Activated CD4-positive, alpha-beta T cell treated with anti-CD3 and anti-CD28 coated beads, Interleukin-2, Interleukin-6, amounts not matched to agents 100 ng/mL and 50 ng/mL, durations not matched to agents 16 hours and 8 hours (primary cell): Measurements from ENCODE around the gene BIN1.
"Not testable (repeated sequence)": the region's sequence is repeated elsewhere in the genome, so short reads cannot be mapped to it uniquely, and the experiment has no call there.

Experiments
- DNase-seq: peaks from one replicate; pipeline ENCODE4 v3.0.0-alpha.2; 2020

The BIN1 gene

DNA sequence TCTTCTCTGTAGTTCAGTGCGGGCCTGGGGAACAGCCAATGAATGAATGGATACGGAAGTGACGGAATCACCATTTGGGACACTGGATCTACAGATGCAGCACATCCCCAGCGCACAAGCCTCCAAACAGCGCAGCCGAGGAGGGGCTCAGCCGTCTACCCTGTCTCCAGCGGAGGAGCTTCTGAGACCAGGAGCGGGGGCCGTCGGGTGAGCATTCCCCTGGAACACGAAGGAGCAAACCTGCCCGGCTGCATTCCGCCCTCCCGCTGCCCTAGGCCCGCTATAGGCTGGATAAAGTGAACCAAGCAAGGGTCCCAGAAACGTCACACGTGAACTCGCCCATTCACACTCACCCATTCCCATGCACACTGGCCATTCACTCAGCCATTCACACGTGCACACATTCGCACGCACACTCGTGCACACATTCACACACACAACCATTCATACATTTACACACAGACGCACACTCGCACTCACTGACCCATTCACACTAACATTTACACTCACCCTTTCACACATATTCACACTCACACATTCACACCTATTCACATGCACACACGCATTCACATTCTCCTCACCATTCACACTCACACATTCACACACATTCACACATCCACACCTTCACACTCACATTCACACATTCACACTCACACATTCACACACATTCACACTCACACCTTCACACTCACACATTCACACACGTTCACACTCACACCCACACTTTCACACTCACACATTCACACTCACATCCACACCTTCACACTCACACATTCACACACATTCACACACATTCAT lies 63.4 kb downstream of the BIN1 start:
- no peak for DNase-seq

DNA sequence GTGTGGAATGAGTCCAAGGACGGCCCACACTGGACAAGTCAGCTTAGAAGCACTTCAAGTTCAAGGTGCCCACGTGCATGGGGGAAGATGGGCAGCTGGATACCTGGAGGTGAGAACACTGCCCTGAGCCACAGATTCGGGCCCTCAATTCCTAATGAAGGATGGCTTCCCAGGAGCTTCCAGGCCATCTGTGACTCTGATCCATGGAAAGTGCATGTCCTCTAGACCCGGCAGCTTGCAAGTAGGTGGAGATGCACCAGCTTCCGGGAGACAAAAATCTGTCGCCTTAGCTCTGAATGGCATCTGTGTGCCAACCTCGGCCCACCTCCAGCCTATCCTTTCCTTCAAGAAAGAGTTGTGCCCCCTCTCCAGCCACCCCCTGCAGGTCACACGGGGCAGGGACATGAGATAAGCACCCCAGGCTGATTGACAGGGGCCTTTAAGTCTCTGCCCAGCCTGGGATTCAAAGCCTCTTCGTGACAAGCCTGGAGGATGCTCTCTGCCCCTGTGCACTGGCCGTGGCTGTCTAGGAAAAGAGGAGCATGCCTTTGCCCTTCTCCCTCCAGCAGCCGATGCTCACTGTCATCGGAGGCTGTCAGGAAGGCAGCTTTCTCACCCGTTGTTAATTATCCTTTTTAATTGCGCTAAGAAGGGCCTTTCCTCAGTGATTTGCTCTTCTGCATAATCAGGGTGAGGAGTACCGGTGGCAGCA lies 65.5 kb downstream of the BIN1 start:
- no peak for DNase-seq

DNA sequence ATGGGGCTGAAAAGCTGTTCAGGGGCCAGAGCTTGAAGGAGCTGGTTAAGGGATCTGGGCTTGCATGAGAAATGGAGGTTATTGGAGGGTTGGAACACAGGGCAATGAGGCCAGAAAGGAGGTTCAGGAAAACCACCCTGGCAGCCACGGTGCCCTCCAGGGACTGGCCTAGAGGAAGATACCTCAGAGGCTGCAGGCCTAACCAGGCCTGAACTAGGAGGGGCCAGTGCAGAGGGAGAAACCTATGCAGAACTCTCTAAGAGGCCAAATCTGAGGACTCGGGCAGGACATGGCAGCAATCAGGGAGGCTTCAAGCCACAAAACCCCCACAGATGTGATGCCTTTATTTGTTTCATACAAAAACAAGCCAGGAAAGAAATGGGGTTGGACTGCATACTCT lies 66.8 kb downstream of the BIN1 start:
- DNase-seq = no peak

DNA sequence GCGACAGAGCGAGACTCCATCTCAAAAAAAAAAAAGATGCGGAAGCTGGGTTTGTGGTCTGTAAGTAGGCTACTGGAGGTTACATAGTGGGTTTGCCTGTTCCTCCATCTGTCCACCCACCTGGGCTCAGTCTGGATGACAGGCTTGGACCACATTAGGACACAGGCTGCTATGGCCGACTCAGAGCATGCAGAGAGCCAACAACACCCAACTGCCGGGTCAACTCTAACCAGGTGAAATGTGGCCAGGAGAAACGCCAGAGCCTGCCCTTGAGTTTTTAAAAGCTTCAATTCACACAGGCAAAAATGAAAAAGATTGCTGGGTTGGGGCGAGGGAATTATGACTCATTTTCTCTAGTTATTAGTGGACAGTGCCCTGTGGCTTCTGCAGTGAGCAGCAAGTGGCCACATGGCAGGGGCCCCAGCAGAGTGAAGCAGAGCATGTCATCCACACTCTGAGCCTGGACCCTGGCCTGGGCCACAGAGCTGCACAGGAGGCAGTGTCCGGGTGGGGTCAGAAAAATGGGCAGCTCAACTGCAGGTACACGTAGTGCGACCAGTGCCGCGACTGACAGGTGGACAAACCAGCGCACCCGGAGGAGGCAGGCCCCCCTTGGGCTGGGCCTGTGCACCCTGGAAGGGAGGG lies 67.4 kb downstream of the BIN1 start:
- peak; percentile 65 for DNase-seq

DNA sequence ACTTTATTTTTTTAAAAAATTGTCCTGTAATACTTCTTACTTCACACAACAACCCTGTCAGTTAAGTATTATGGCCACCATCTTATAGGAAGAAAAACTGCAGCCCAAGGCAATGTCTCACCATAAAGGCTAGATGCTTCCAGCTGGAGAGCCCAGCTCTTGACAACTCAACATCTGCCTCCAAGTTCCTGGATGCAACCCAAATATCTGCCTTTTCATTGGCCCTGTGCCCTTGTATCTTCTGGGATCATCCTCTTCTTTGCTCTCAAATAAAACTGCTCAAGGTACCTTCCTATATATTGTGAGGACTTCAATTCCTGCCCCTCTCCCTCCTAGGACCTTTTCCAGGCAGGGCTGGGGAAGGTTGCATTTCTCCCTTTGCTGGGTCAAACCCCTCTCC lies 69.5 kb downstream of the BIN1 start:
- DNase-seq = no peak

DNA sequence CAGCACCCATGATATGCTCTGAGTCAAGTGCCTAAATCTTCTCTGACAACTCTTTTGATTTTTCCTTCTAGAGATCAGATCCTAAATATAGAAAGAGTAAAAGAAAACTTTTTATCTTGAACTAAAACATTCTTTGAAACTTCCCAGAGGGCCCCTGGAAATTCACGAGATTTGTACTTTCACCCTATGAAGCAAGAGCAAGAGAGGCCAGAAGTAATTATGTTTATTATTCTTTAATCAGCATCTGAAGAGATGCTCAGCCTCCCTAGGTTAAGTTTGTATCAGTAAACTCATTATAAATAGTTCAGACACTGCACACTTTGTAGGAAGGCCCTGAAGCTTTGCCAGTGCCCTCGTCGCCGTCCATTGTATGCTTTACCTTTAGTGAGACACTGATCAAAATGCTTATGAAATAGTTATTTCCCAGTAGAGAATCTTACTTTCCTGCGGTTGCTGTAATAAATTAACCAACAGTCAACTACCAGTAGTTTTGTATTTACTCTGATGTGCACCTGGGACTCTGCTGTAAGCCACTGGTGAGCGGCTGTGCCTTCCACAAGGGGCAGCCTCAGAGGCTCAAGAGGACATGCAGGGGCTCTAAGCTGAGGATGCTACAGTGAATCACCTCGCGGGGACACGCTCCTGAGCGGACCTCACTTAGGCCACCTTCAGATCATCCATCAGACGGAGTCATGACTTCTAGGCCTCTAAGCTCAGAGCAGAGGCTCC lies 71.9 kb downstream of the BIN1 start:
- DNase-seq = no peak

DNA sequence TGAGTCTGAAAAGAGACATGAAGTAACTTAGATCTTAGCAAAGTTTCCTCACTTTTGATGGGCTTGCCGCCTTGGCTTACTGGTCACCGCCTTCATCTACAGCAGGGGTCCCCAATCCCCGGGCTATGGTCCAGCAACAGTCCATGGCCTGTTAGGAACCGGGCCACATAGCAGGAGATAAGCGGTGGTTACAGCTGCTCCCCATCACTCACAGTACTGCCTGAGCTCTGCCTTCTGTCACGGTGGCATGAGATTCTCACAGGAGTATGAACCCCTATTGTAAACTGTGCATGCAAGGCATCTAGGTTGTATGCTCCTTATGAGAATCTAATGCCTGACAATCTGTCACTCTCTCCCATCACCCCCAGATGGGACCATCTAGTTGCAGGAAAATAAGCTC lies 72.9 kb downstream of the BIN1 start:
- DNase-seq = no peak

DNA sequence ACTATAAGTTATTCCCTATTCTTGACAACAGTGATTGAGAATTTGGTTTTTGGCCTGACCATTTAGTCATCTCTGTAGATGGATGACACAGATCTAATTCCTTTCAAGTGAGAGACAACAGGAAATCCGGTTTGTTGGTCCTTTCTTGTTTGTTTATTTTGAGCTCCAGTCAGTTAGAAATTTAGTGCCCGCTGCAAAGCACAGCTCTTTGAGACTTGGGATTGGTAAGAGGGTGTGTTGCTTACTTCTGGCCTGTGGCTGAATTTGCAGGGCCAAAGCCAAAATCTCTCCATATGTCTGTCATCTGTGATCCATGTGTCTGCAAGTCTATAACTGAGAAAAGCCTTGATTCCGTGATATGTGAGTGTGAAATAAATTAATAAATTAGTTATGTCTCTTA lies 74.3 kb downstream of the BIN1 start:
- peak; percentile 19 for DNase-seq

DNA sequence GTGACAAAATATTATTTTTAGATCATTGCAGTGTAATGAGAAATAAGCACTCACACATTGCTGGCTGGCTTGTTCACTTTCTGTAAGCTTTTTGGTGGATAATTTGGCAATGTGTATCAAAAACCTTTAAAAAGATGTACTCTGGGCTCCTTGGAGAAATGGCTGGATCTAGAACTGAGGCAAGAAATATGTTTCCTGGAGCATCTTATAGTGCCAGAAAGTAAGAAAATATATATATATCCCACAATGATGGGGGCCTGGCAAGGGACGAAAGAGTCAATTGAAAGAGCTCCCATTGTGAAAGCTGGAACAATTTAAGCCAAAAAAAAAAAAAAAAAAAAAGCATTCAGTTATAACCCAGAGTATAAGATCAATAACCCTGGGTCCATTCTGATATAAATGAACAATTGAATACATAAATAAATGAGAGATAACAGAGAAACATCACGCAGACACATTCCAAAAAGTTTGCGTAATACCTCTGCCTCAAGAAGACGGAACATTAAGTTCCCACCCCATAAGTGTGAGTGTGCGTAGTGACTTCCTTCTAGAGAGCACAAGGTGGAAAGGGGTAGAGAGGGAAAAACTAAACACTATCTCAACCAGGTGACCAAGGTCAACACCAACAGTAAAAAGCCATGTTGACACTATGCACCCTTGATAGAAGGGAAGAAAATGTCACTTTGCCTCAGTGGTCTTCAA lies 77.5 kb downstream of the BIN1 start:
- DNase-seq = no peak

DNA sequence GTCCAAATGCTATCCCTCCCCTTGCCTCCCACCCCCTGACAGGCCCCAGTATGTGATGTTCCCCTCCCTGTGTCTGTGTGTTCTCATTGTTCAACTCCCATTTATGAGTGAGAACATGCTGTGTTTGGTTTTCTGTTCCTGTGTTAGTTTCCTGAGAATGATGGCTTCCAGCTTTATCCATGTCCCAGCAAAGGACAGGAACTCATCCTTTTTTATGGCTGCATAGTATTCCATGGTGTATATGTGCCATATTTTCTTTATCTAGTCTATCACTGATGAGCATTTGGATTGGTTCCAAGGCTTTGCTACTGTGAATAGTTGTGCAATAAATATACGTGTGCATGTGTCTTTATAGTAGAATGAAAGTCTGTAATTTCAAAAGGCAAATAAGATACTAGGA lies 78.2 kb downstream of the BIN1 start:
- DNase-seq = not testable (repeated sequence)

DNA sequence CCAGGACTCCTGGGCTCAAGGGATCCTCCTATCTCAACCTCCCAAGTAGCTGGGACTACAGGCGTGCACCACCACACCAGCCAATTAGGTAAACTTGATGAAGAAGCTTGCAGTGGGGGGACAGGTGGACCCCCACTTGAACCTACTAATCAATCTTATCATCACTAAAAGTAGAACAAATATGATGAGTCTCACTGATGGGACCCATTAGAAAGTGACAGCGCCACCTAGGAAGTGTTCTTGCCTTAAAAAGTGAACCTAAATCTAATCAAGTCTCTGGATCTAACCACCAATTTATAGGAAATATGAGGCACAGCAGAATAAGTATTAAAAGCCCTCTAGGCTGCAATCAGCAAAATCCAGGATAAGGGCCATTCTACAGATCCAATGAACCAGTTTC lies 79.2 kb downstream of the BIN1 start:
- no peak for DNase-seq

DNA sequence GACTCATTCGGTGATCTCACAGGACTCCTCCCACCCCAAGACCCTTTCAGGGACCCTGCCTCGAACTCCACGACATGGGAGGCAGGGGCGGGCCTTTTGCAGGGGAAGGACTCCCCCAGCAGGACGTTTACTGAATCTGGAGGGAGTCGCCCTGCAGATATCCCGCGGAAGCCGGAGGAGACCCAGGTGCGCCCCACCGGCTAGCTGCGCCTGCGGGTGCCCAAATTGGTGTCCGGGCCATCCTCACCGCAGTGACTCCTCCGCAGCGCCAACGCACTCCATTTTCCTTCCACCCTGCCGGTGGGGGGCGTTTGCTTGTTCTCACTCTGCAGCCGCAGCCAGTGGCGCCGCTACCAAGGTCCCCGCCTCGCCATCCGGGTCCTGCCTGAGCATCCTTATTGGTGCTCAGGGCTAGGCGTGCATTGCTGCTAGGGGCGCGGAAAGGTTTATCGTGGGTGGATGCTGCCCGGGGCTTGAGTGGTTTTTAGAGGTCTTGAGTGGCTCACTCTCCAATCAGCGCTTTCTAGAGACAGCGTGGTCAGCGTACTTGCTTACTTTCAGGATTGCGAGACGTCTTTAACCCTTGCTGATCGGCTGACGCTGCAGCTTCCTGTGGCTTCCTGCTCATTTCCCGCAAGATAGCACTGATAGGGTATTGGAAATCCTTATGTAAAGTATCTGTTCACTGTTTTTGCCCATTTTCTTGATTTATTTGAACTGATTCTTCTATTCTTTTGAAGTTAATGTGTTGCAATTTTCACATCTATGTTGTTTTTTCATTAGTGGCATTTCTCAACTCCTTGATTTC lies 81.4 kb downstream of the BIN1 start:
- DNase-seq = peak; percentile 89

DNA sequence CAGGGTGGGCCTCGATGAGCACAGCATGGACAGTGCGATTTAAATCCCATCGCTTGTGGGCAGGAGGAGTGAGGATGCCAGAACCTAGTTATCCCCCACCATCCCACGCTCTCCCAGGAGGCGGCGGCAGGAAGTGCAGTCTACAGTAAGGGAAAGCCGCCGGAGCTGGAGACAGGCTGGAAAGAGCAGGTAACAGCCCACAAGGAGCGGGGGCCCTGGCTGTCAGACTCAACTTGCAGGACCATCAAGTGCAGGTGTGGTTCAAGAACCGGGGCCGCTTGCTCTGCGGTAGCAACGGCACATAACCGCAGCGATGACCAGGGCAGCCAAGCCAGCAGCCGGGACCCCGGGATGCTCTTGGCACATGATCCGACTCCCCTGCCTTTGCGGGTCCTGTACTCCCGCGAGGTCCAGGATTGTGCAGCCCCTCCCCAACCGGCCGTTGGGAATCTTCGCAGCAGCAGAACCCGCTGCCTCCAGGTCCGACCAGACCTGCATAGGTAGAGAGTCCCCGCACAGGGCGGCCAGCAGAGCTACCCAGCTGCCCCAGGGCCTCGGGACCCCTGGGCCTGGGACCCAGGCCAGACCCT lies 82.1 kb downstream of the BIN1 start:
- no peak for DNase-seq

DNA sequence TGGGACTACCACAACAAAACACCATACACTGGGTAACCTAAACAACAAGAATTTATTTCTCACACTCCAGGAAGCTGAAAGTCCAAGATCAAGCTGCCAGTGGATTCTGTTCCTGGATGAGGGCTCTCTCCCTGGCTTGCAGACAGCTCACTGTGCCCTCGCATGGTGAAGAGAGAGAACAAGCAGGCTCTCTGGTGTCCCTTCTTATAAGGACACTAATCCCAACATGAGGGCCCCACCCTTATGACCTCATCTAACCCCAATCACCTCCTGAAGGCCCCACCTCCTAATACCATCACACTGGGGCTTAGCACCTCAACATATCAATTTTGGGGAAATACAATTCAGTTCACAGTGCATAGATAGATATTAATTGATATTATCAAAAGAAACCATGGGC lies 83.5 kb downstream of the BIN1 start:
- no peak for DNase-seq

DNA sequence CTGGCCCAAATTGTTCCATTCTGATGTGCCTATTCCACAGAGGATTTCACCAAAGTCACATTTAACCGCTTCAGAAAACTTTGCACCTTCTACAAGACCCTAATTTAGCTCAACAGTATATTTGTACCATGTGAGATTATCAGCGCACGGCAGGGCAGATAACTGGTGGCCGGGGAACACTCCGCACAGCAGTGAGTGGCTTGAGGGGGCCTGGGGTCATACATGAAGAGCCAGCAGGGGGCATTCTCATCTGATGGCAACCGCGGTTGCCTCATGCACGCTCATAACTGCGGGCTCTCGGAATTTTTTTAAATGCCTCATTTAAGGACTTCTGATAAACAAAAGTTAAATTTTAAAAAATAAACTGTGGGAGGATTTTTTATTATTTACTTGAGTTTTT lies 84.1 kb downstream of the BIN1 start:
- DNase-seq = no peak

DNA sequence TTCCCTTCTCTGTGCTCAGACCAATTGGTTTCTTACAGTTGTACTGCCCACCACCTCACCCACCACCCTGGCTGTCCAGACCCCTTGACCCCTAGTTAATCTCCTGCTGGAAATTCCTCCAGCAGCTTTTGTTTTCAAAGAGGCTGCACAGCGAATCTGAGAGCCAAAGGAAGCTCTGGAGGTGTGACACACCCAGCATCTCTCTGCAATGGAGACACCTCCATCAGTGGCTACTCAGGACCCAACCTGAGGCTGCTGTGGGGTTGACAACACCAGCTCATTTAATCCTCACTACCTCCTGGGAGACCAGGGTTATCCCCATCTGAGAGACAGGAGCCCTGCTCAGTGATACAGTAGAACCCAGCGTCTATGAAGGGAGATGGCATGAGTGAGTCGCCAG lies 86.4 kb downstream of the BIN1 start:
- DNase-seq = no peak

DNA sequence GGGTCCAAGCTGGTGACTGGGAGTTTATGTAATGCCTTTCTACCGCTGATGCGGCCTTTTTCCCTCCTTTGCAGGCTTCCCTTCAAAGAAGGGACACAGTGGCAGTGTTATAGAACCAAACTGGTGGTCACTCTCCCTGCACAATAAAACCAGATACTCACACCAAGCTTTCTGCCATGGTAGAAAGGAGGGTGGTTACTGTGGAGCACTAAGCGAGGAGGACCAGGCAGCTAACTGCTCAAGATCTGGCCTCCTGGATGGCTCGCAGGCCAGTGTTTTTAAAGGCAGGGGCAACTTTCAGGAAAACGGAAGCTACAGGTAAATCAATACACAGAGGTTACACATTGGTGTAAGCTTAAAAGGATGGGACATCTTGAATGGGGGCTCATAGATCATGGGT lies 89.4 kb downstream of the BIN1 start:
- DNase-seq = no peak

DNA sequence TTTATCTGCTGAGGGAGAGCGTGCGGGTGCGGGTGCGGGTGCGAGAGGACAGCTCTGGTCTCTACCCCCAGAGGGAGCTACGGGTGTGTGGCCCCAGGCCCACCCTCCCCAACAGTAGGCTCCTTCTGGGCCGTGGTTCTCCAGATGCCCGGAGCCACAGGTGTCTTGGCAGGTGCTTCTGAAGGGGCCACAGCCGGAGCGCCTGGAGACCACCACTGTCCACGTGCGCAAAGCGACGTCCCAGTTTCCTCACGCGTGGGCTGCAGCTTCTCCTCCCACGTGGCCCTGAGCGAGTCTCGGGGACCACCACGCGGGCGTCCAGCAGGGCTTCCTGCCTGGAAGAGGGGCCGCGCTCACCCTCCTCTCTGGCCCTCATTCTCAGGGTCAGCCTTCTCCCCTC lies 90.6 kb downstream of the BIN1 start:
- no peak for DNase-seq

DNA sequence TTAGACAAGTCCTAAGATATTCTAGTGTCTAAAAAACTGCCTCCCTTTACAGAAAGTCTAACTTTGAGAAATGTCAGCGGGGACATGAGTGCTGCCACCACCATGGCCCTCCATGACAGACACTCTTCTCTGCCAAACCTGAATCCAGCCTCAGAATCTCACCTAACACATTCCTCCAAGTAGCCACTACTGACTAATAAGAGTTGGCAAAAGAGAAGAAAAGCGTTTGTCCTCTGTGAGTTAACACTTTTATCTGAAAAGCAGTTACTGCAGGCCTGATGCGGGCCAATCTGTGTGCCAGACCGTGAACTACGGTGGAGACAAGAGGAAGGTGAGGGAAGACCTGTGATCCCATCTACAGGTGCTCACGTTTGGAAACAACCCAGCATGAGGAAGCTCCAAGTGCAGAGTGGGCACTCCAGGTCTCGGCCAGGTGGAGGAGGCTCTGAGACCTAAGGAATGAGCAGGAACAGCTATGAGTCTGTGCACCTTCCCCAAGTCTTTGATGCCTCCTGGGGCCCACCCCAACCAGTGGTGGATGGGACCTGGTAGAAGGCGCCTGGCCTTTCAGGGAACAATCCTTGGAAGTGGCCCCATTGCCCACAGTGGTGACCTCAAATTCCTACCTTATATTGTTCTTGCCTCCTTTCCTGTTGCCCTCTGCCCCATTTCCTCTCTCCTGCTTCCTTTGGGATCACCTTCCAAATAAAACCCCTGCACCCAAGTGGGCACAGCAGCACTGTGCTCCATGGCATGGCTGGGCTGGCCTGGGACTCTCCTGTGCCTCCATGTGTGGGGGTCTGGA lies 91.6 kb downstream of the BIN1 start:
- DNase-seq = no peak

DNA sequence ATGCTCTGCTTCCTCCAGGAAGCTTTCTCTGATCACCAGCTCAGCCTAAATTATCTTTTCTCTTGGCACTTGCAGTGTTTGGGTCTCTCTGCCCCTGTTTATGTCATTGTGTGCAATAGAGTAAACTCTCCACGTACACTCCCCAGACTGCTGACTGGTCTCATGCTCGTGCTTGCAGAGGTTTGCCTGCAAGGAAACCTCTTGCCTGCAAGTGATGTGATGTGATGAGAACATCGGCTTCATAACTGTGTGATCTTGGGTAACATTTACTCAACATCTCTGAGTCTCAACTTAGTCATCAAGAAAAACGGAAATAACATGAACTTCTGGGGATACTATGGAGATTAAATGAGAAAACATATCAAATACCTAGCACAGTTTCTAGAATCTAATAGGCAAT lies 92.3 kb downstream of the BIN1 start:
- no peak for DNase-seq

DNA sequence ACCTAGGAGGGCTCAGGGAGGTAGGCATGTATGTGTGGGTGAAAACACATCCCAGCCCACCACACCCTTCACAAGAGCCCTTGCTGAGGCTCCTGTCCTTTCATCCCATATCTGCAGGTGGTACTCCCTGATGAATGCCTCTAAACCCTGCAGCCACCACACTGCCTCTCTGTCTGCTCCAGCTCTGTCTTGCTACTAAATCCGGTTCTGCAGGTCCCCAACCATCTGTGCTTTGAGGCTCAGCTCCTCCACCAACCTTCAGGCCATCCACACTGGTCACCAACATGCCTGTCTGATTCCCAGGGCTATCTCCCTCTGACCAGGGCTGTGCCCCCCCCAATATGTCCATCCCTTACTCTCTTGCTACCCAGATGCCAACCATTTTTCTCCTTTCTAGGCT lies 92.7 kb downstream of the BIN1 start:
- no peak for DNase-seq
